DND-41 (cell line): ENCODE results near the gene OPCML.

Experiments
- ATAC-seq: fragments of 200-7000 bp; cut with Tn5 transposase; 3 replicates; pipeline ENCODE4 v1.9.1; 2021; ENCODE audit warnings: low read depth; ENCODE audit not compliant: insufficient read depth
- DNase-seq: peaks from one replicate; pipeline ENCODE4 v3.0.0-alpha.2; 2020
- H2AFZ ChIP-seq: 2 replicates; pipeline ENCODE4 v1.6.0; 2012; ENCODE audit warnings: low read depth, low read length
- H3K27ac ChIP-seq: 2 replicates; pipeline ENCODE4 v1.5.1; 2012; ENCODE audit warnings: low read length, inconsistent platforms
- H3K27me3 ChIP-seq: fragments of 200-600 bp; sonication (generic); 2 replicates; pipeline ENCODE4 v1.6.0; 2012; ENCODE audit warnings: low read length, mild to moderate bottlenecking, inconsistent platforms; ENCODE audit not compliant: insufficient read depth, poor library complexity
- H3K36me3 ChIP-seq: 2 replicates; pipeline ENCODE4 v1.5.1; 2012; ENCODE audit warnings: low read length, inconsistent platforms; ENCODE audit not compliant: insufficient read depth
- H3K4me1 ChIP-seq: 2 replicates; pipeline ENCODE4 v1.5.1; 2012; ENCODE audit warnings: mild to moderate bottlenecking, low read length; ENCODE audit not compliant: insufficient read depth
- H3K4me2 ChIP-seq: 2 replicates; pipeline ENCODE4 v1.6.0; 2012; ENCODE audit warnings: mild to moderate bottlenecking, moderate library complexity, low read length, inconsistent platforms; ENCODE audit not compliant: insufficient read depth
- H3K4me3 ChIP-seq, 2 experiments: fragments of 200-600 bp in 1 of 2; shearing (Covaris generic) in 1 of 2; 2 replicates each; pipeline ENCODE4 v1.5.1; 2012 to 2016; ENCODE audit warnings: inconsistent platforms in 2 of 2, low read length in 2 of 2, mild to moderate bottlenecking in 2 of 2, low read depth in 1 of 2, moderate library complexity in 1 of 2
- H3K79me2 ChIP-seq: 2 replicates; pipeline ENCODE4 v1.6.0; 2012; ENCODE audit warnings: low read length, inconsistent platforms; ENCODE audit not compliant: insufficient read depth
- H3K9ac ChIP-seq: 2 replicates; pipeline ENCODE4 v1.6.0; 2012; ENCODE audit warnings: low read depth, mild to moderate bottlenecking, inconsistent platforms, low read length, moderate library complexity
- H3K9me3 ChIP-seq: 2 replicates; pipeline ENCODE4 v1.5.1; 2012; ENCODE audit warnings: low read length, moderate library complexity, mild to moderate bottlenecking, inconsistent platforms; ENCODE audit not compliant: insufficient read depth, severe bottlenecking
- H4K20me1 ChIP-seq: 2 replicates; pipeline ENCODE4 v1.6.0; 2012; ENCODE audit warnings: low read length; ENCODE audit not compliant: insufficient read depth
- CTCF ChIP-seq: IDR thresholded peaks from 2 replicates; pipeline ENCODE4 v1.5.1; 2012; ENCODE audit warnings: borderline replicate concordance, low read length, moderate library complexity, mild to moderate bottlenecking; ENCODE audit not compliant: poor library complexity, severe bottlenecking; ENCODE audit errors: extremely low read depth
- EZH2 ChIP-seq: IDR thresholded peaks from 3 replicates; pipeline ENCODE4 v1.6.1; 2012; ENCODE audit warnings: borderline replicate concordance, low read depth, mild to moderate bottlenecking, moderate library complexity, low read length, inconsistent platforms; ENCODE audit not compliant: severe bottlenecking

The OPCML gene

GRCh38 chr11:133040289-133040900 lies 491.9 kb downstream of the OPCML start:
- Histone ChIP-seq H3K27me3 (peaks cover 29% of the 10 kb centered on the region), H3K4me1 (no peaks in the 10 kb centered on the region), H3K27ac (no peak overlapping the region), H2AFZ (no peak overlapping the region), H3K9ac (no peak overlapping the region), H4K20me1 (no peaks in the 10 kb centered on the region), H3K79me2 (no peaks in the 10 kb centered on the region), H3K4me2 (no peak overlapping the region), H3K9me3 (no peaks in the 10 kb centered on the region), H3K4me3 (no peak overlapping the region), H3K36me3 (no peaks in the 10 kb centered on the region)
- DNase-seq (no peak), ATAC-seq (no peak)
- TF ChIP-seq CTCF (no peak), EZH2 (no peak)

- no peak overlapping the region for H3K9ac ChIP-seq
- no peaks in the 10 kb centered on the region for H4K20me1 ChIP-seq
Measured at GRCh38 chr11:133038850-133039249, 493.5 kb downstream of the OPCML start.

GRCh38 chr11:133034929-133035328 lies 497.4 kb downstream of the OPCML start:
- Histone ChIP-seq H3K27ac (no peak overlapping the region), H2AFZ (no peak overlapping the region), H4K20me1 (no peaks in the 10 kb centered on the region), H3K4me1 (no peaks in the 10 kb centered on the region), H3K4me3 (no peak overlapping the region), H3K9me3 (no peaks in the 10 kb centered on the region), H3K27me3 (peaks cover 8% of the 10 kb centered on the region), H3K36me3 (no peaks in the 10 kb centered on the region), H3K9ac (no peak overlapping the region), H3K4me2 (no peak overlapping the region), H3K79me2 (no peaks in the 10 kb centered on the region)
- DNase-seq (no peak), ATAC-seq (no peak)
- no peak for TF ChIP-seq EZH2
- TF ChIP-seq CTCF = no peak

More at GRCh38 chr11:133038850-133039249, 493.5 kb downstream of the OPCML start:
- no peak for ATAC-seq
- TF ChIP-seq CTCF (no peak), EZH2 (no peak)
- DNase-seq = no peak
- Histone ChIP-seq H3K36me3 (no peaks in the 10 kb centered on the region), H3K4me2 (no peak overlapping the region), H3K9me3 (no peaks in the 10 kb centered on the region), H3K27ac (no peak overlapping the region), H3K4me3 (no peak overlapping the region), H3K27me3 (peaks cover 17% of the 10 kb centered on the region), H3K4me1 (no peaks in the 10 kb centered on the region), H2AFZ (no peak overlapping the region), H3K79me2 (no peaks in the 10 kb centered on the region)
